ENCODE results near the gene MAPT.

Gene MAPT

DNA sequence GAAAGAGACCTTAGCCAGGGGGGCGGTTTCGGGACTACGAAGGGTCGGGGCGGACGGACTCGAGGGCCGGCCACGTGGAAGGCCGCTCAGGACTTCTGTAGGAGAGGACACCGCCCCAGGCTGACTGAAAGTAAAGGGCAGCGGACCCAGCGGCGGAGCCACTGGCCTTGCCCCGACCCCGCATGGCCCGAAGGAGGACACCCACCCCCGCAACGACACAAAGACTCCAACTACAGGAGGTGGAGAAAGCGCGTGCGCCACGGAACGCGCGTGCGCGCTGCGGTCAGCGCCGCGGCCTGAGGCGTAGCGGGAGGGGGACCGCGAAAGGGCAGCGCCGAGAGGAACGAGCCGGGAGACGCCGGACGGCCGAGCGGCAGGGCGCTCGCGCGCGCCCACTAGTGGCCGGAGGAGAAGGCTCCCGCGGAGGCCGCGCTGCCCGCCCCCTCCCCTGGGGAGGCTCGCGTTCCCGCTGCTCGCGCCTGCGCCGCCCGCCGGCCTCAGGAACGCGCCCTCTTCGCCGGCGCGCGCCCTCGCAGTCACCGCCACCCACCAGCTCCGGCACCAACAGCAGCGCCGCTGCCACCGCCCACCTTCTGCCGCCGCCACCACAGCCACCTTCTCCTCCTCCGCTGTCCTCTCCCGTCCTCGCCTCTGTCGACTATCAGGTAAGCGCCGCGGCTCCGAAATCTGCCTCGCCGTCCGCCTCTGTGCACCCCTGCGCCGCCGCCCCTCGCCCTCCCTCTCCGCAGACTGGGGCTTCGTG, at the start of gene MAPT:
Gene MAPT, plus strand, starts transcription at position 533 of the 763 bp plus-strand sequence. CDS start 67,784 bp downstream, outside the sequence.
- peak; percentile 66 to 77 (median 73) for DNase-seq (ENCODE audit: low read depth in 2 of 3, low spot score in 1 of 3)

DNA sequence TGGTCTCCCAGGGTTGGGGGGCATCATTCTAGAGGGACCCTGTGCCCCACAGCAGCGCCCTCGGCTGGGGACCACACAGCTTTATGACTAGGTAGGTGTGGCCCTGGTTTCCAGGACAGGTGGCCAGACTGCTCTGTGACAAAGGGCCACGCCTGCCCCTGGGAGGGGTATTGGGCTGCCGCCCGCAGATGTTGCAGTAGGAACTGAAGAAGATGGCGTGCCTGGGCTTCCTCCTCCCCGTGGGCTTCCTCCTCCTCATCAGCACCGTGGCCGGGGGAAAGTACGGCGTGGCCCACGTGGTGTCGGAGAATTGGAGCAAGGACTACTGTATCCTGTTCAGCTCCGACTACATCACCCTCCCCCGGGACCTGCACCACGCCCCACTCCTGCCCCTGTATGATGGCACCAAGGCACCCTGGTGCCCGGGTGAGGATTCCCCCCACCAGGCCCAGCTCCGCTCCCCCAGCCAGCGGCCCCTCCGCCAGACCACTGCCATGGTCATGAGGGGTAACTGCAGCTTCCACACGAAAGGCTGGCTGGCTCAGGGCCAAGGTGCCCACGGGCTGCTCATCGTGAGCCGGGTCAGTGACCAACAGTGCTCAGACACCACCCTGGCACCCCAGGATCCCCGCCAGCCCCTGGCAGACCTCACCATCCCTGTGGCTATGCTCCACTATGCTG, 49.5 kb upstream of the MAPT start, which contains the start of gene SPPL2C:
Gene SPPL2C, plus strand, starts transcription at position 187 of the 681 bp plus-strand sequence. Its CDS starts 26 bp downstream, at position 213.
- no peak for DNase-seq (ENCODE audit: low read depth in 2 of 3, low spot score in 1 of 3)

GRCh38 chr17:45845376-45846185, 48.8 kb upstream of the MAPT start:
- DNase-seq (ENCODE audit: low read depth in 2 of 3, low spot score in 1 of 3): no peak

DNA sequence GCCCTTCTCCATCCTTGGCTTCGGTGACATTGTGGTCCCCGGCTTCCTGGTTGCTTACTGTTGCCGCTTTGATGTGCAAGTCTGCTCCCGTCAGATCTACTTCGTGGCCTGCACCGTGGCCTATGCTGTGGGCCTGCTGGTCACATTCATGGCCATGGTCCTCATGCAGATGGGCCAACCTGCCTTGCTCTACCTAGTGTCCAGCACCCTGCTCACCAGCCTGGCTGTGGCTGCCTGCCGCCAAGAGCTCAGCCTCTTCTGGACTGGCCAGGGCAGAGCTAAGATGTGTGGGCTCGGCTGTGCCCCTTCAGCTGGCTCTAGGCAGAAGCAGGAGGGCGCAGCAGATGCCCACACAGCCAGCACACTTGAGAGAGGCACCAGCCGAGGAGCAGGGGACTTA, 48.1 kb upstream of the MAPT start:
- DNase-seq (ENCODE audit: low read depth in 2 of 3, low spot score in 1 of 3): no peak

- DNase-seq (ENCODE audit: low read depth in 2 of 3, low spot score in 1 of 3): no peak
Observed at GRCh38 chr17:45846646-45847045, 47.7 kb upstream of the MAPT start.

DNA sequence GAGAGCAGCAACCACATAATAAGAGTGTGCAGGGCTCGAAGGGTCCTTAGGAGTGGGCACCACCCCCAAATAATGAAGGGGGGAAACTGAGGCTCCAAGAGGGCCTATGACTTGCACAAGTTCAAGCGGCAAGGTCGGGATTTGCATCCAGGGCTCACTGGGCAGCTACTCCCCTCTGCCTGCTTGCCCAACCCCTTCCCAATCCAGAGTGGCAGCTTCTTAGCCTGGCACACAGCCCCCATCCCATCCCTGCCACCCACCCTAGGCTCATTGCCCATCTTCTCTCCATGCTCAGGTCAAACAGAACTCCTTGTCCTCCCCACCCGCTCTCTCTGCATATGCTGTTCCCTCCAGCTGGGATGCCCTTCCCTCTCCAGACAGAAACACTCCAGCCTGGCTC, 47.3 kb upstream of the MAPT start:
- DNase-seq (ENCODE audit: low read depth in 2 of 3, low spot score in 1 of 3): no peak

DNA sequence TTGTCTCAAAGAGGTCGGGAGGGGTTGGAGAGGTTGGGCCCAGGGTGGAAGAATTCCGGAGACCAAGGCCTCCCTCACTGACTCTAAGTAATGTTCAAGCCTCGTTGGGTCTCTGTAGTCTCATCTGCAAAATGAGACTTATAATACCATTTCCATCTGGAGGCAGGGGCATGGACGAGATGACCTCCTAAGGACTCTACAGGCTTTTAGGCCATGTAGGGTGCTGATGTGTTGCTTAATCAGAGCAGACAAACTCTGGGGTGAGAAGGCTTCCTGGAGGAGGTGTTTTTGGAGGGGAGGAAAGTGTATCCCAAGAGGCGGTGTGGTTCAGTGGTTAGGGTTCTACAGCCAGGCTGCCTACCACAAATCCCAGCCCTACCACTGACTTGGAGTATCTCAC, 46.6 kb upstream of the MAPT start:
- DNase-seq (ENCODE audit: low read depth in 2 of 3, low spot score in 1 of 3): no peak

- no peak for DNase-seq (ENCODE audit: low read depth in 2 of 3, low spot score in 1 of 3)
Observed at GRCh38 chr17:45848405-45848804, 45.9 kb upstream of the MAPT start.

GRCh38 chr17:45848868-45849535, 45.4 kb upstream of the MAPT start:
- DNase-seq (ENCODE audit: low read depth in 2 of 3, low spot score in 1 of 3): no peak

DNA sequence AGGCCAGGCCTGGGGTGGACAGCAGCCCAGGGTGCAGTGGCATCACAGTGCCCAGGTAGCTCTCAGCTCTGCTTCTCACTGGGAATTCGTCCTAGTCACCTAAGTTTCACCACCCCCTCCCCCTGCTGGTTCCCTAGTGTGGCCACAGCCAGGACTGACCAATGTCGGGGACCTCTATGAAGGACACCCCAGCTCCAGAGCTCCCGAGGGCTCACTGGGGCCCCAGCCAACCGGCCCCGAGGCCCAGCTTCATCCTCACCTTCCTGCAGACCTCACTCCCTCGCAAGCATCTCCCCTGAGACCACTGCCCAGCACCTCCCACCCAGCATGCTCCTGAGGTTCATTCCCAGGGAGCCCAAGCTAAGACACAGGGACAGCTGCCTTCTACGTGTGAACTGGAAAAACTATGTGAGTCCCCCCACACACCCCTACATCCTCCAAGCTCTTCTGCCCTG, 44.8 kb upstream of the MAPT start:
- no peak for DNase-seq (ENCODE audit: low read depth in 2 of 3, low spot score in 1 of 3)

DNA sequence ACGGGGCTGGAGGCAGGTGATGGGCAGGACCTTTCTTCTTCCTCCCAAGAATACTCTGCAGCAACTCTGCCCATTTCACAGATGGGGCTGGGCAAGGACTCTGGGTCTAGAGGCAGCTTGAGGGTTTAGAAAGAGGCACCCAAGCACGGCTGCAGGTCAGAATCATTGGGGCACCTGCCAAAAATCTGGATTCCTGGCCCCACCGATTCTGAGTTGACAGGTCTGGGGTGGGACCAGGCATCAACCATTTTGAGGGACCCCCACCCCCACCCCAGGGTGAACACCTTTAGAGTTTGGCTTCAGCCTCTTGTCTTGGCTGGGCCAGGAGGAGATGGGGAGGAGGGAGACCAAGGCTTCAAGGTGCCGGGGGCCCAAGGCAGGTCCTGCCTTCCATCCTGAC, 44.3 kb upstream of the MAPT start:
- DNase-seq (ENCODE audit: low read depth in 2 of 3, low spot score in 1 of 3): no peak

DNA sequence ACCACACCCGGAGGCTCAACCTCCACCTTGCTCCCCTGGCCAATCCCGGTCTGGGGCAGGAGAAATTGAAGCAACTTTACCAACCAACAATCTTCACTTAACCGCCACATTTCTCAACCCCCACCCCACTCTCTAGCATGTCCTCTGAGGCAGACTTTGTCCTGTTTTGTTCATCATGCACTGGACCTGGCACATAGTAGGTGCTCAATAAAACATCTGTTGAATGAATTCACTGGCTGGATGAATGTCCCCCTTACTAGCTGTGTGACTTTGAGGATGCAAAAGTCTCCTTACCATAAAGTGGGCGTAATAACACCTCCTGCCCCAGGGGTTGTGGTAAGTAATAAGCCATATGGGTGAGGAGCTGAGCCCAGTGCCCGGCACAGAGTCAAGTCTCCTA, 43.9 kb upstream of the MAPT start:
- DNase-seq (ENCODE audit: low read depth in 2 of 3, low spot score in 1 of 3): no peak

DNA sequence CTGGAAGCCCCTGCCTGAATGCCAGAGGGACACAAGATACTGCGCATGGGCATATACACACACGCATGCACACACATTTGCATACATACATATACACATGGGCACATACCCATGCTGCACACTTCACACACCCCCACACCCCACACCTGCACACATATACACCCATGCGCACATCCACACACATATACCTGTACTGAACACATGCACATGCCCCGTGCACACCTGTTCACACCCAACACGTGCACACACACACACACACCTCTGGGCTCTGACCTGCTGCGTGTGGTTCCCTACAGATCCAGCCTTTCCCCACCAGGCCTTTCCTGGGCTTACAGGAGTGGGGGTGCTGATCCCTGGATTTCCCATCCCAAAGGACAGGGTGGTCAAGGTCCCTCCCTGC, 43.3 kb upstream of the MAPT start:
- no peak for DNase-seq (ENCODE audit: low read depth in 2 of 3, low spot score in 1 of 3)

- no peak for DNase-seq (ENCODE audit: low read depth in 2 of 3, low spot score in 1 of 3)
Observed at GRCh38 chr17:45851464-45851863, 42.9 kb upstream of the MAPT start.

DNA sequence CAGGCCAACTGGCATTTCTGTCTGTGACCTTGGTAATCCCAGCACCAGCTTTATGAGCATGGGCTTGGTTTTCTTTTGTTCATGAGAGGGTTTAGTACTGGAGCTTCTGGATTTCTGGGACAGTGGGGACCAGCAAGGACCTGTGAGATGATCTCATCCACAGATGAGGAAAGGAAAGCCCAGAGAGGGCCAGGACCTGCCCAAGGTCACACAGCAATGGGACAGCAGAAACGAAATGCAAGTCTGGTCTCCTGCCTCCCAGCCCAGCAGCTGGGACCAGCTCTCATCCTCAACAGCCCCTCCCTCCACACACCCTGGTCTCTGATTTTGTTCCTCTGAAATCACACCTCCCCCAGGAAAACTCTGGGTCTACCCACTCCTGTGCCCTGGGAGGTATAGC, 42.5 kb upstream of the MAPT start:
- DNase-seq (ENCODE audit: low read depth in 2 of 3, low spot score in 1 of 3): no peak

DNA sequence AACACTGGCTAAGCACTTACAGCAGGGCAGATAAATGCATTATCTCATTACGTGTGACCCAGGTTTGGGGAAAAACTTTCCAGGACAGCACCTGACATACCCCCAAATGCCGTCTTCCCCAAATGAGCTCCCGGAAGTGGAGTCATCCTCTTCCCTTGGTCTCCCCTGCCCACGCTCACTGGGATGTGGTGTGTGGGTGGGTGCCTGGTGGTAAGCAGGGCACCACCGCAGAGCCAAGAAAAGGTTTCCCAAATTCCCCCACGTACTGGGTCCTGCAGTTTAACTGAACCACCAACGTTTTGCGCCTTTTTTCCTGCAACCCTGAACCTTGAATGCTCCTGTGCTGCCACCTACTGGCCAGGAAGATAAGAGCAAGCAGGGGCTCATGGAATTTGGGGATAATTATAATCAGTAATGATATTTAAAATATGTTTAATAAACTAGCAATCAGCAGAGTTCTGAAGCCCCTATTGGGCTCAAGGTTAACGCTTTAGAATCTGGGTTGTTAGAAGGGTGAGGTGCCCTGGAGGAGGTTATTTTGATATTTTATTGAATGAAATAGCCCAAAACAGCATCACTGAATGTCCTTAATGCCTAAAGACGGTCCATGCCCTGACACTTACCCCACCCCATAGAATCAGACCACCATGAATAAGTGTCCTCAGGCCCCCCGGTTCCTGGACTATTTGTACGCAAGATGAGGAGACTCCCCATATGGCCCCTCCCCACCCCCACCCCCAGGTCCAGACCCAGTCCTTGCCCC, 41.6 kb upstream of the MAPT start:
- peak; percentile 32 to 68 (median 52) for DNase-seq (ENCODE audit: low read depth in 2 of 3, low spot score in 1 of 3)

DNA sequence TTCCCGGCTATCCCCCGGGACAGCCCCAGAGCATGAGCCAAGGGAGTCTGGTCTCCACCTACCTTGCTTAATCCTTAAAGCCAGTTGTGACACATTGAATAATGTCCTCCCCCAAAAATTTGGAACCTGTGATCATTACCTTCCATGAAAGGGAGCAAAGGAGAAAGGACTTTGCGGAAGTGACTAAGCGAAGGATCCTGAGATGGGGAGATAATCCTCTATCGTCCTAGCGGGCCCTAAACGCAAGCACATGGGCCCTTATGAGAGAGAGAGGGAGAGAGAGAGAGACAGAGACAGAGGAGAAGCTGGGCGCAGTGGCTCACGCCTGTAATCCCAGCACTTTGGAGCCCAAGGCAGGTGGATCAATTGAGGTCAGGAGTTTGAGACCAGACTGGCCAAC, 40.1 kb upstream of the MAPT start:
- DNase-seq (ENCODE audit: low read depth in 2 of 3, low spot score in 1 of 3): no peak

- DNase-seq (ENCODE audit: low read depth in 2 of 3, low spot score in 1 of 3): no peak
Observed at GRCh38 chr17:45855691-45856336, 38.5 kb upstream of the MAPT start.

DNA sequence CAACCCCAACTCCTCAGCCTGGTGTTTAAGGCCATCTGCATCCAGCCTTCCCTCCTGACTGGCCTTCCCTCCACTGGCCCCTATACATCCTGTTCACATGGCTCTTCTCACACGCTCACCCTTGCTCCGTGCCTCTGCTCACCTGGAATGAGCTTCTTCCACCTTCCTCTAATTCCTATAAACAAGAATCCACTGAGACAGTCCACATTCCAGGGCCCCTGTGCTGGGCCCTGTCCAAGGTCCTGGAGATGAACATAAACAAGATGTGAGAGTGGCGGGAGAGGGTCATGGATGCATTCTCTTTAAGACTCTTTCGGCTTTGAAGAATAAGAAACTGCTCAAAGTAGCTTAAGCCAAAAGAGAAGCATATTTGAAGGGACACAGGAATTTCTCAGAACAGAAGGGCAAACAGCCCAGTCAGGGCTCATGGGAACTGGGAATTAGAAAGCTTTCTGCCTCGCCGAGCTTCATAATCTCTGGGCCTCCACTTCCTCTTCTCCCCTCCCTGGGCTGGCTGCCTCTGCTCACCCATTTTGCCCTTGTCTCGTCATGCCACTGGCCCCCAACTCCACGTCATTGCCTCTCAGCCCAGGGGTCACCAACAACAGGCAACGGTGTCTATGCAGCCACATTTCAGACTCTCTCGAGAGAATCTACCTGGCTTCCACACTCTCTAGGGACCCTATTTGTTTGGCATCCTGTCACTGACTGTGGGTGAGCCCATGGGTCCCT, 36.2 kb upstream of the MAPT start:
- DNase-seq (ENCODE audit: low read depth in 2 of 3, low spot score in 1 of 3): no peak
